Measurements from ENCODE around the gene KAT2B.

GRCh38 chr3:20197775-20198174 is 157.5 kb downstream of the KAT2B start:
- no peak for TF ChIP-seq POLR2A (IDR thresholded peaks at IDR 0.05)
- TF ChIP-seq, protein P1, sequence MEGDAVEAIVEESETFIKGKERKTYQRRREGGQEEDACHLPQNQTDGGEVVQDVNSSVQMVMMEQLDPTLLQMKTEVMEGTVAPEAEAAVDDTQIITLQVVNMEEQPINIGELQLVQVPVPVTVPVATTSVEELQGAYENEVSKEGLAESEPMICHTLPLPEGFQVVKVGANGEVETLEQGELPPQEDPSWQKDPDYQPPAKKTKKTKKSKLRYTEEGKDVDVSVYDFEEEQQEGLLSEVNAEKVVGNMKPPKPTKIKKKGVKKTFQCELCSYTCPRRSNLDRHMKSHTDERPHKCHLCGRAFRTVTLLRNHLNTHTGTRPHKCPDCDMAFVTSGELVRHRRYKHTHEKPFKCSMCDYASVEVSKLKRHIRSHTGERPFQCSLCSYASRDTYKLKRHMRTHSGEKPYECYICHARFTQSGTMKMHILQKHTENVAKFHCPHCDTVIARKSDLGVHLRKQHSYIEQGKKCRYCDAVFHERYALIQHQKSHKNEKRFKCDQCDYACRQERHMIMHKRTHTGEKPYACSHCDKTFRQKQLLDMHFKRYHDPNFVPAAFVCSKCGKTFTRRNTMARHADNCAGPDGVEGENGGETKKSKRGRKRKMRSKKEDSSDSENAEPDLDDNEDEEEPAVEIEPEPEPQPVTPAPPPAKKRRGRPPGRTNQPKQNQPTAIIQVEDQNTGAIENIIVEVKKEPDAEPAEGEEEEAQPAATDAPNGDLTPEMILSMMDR (IDR thresholded peaks at IDR 0.05) = no peak
